Thyroid gland (tissue), 4 donors: ENCODE data around the gene CERKL.

Source experiments
- CTCF ChIP-seq, 6 experiments: fragments of 200-600 bp in 3 of 6; fragments of 450-650 bp in 3 of 6; sonication (generic) in 3 of 6; IDR thresholded peaks; one replicate each; pipeline ENCODE4 v1.5.1; 2016 to 2019; ENCODE audit warnings: antibody characterized with exemption in 6 of 6, mild to moderate bottlenecking in 2 of 6, inconsistent platforms in 1 of 6, moderate library complexity in 1 of 6
- POLR2A ChIP-seq, 2 donors: fragments of 450-650 bp; IDR thresholded peaks; one replicate each; pipeline ENCODE4 v1.6.1; 2017; ENCODE audit warnings: antibody characterized with exemption in 2 of 2, mild to moderate bottlenecking in 2 of 2, moderate library complexity in 1 of 2

DNA sequence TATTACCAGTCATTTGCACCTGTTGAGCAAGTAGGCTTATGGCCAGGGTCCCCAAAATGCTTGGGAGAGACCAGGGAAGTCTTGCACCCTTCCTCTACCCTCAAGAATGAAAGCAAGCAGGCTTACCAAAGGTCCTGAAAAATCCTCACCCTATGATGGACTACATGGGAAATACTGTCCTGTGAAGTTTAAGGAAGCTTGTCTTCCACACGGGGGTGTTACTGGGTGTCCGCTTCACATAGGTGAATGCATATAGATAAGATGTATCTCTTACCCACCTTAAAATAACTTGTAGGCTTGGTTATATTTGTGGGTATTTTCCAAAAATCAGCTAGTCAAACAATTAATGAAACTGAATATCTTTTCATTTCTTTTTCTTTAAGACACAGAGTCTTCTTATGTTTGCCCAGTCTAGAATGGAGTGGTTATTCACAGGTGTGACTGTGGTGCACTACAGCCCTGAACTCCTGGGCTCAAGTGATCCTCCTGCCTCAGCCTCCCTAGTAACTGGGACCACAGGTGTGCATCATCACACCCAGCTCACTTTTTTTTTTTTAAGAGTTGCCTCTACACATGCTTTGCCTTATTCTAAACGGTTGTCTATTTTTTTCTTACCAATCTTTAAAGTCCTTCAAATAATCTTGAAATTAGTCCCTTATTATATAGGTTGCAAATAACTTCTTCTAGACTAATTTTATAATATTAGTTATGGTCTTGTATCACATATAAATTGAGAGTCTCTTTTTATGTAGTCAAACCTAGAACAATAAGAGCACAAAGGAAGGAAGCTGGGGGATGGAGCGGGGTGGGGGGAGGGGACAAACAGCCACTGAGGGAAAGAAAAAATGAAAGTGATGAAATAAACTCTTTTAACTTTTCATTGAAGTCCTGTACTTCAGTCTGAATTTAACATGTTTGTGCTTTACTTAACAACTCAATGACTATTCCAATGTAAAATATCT is 49.0 kb downstream of the CERKL start:
- TF ChIP-seq CTCF (IDR thresholded peaks at IDR 0.05), result no peak
- no peak for TF ChIP-seq POLR2A (IDR thresholded peaks at IDR 0.05)
